HepG2 (cell line): ENCODE measurements around the gene ZNF584. TPM values are rescaled to one million over a fixed set of nuclear protein-coding genes. Genes with fewer than 3 reads are reported as not detected.

Experiments used
- CAMTA2 ChIP-seq: sonication (generic); formaldehyde crosslinking; IDR thresholded peaks from 2 replicates; pipeline ENCODE4 v1.4.0; 2020; ENCODE audit warnings: mild to moderate bottlenecking, missing genetic modification reagents, borderline replicate concordance
- FOXA3 ChIP-seq: IDR thresholded peaks from 2 replicates; pipeline ENCODE4 v1.6.1; 2016; ENCODE audit warnings: missing genetic modification reagents, missing compliant biosample characterization
- KMT2B ChIP-seq: IDR thresholded peaks from 2 replicates; pipeline ENCODE4 v1.6.1; 2016; ENCODE audit warnings: missing genetic modification reagents, missing compliant biosample characterization
- MYNN ChIP-seq: sonication (generic); formaldehyde crosslinking; IDR thresholded peaks from 2 replicates; pipeline ENCODE4 v1.4.0; 2020; ENCODE audit warnings: mild to moderate bottlenecking, low read depth, missing genetic modification reagents
- MZF1 ChIP-seq: sonication (generic); formaldehyde crosslinking; IDR thresholded peaks from 2 replicates; pipeline ENCODE4 v1.8.1; 2023; ENCODE audit warnings: mild to moderate bottlenecking, missing genetic modification reagents, borderline replicate concordance
- SNAPC5 ChIP-seq: sonication (generic); formaldehyde crosslinking; IDR thresholded peaks from 2 replicates; pipeline ENCODE4 v1.8.1; 2023; ENCODE audit warnings: mild to moderate bottlenecking, missing genetic modification reagents, borderline replicate concordance
- SRSF9 ChIP-seq: fragments of 200-400 bp; formaldehyde crosslinking; IDR thresholded peaks from 2 replicates; pipeline ENCODE4 v1.6.1; 2018; ENCODE audit warnings: borderline replicate concordance, mild to moderate bottlenecking, low read depth, low read length; ENCODE audit not compliant: insufficient read depth, poor library complexity, severe bottlenecking
- THAP7 ChIP-seq: sonication (generic); formaldehyde crosslinking; IDR thresholded peaks from 2 replicates; pipeline ENCODE4 v1.8.1; 2023; ENCODE audit warnings: mild to moderate bottlenecking, missing genetic modification reagents
- ZBTB21 ChIP-seq: sonication (generic); formaldehyde crosslinking; IDR thresholded peaks from 2 replicates; pipeline ENCODE4 v1.4.0; 2020; ENCODE audit warnings: missing genetic modification reagents
- ZBTB7B ChIP-seq: sonication (generic); formaldehyde crosslinking; IDR thresholded peaks from 2 replicates; pipeline ENCODE4 v1.4.0; 2020; ENCODE audit warnings: missing genetic modification reagents
- ZNF460 ChIP-seq: sonication (generic); formaldehyde crosslinking; IDR thresholded peaks from 2 replicates; pipeline ENCODE4 v1.5.1; 2020; ENCODE audit warnings: missing genetic modification reagents, mild to moderate bottlenecking, borderline replicate concordance
- ZNF484 ChIP-seq: sonication (generic); formaldehyde crosslinking; IDR thresholded peaks from 2 replicates; pipeline ENCODE4 v1.5.1; 2020; ENCODE audit warnings: mild to moderate bottlenecking, low read depth, missing genetic modification reagents, borderline replicate concordance
- ZNF564 ChIP-seq: sonication (generic); formaldehyde crosslinking; IDR thresholded peaks from 2 replicates; pipeline ENCODE4 v1.8.1; 2023; ENCODE audit warnings: mild to moderate bottlenecking, missing genetic modification reagents
- polyA plus RNA-seq, 8 experiments: library from polyadenylated mRNA; depleted of rRNA in 3 of 8; stranded (reverse) in 7 of 8; unstranded in 1 of 8; fragments of >200 nt; fragmentation: Illumina TruSeq in 4 of 8; extraction: Trizol in 4 of 8; gene quantifications; 2 replicates each; pipeline versions ENCODE4 v1.2.1 to v1.2.3, GENCODE V29; 2011 to 2016; ENCODE audit warnings: low read depth in 4 of 8, missing spikeins in 1 of 8, mixed read lengths in 1 of 8; ENCODE audit not compliant: insufficient read depth in 1 of 8
- total RNA-seq, 5 experiments: library from RNA; depleted of rRNA; stranded (reverse); fragments of >200 nt; fragmentation: Illumina TruSeq; extraction: Trizol; gene quantifications; 2 replicates each; pipeline ENCODE4 v1.2.3, GENCODE V29; 2016; ENCODE audit warnings: low read depth in 1 of 5
- TF ChIP-seq, protein P1 (sequence below): sonication (generic); formaldehyde crosslinking; IDR thresholded peaks from 2 replicates; pipeline ENCODE4 v1.4.0; 2020; ENCODE audit warnings: missing genetic modification reagents
- TF ChIP-seq, protein P2 (sequence below): sonication (generic); formaldehyde crosslinking; IDR thresholded peaks from 2 replicates; pipeline ENCODE4 v1.5.0; 2020; ENCODE audit warnings: missing genetic modification reagents, mild to moderate bottlenecking, borderline replicate concordance
- TF ChIP-seq, protein P3 (sequence below): sonication (generic); formaldehyde crosslinking; IDR thresholded peaks from 2 replicates; pipeline ENCODE4 v1.9.0; 2021; ENCODE audit warnings: mild to moderate bottlenecking, missing genetic modification reagents
- TF ChIP-seq, protein P4 (sequence below): sonication (generic); formaldehyde crosslinking; conservative IDR thresholded peaks from 2 replicates; pipeline ENCODE4 v1.8.0; 2022; ENCODE audit warnings: low read depth, missing genetic modification reagents

Gene ZNF584
- total and polyA plus RNA-seq, 2 of the 13 experiments (the other 11 are each of a cell fraction or from before 2014, with no cell fraction given) = 2.4 to 7.0 TPM

- TF ChIP-seq MZF1 (CRISPR knock-in tag) (no peak), MYNN (CRISPR knock-in tag) (peak; percentile 87), CAMTA2 (CRISPR knock-in tag) (no peak; the same call in 1 of the 2 replicates), ZNF484 (CRISPR knock-in tag) (no peak), ZBTB7B (CRISPR knock-in tag) (peak; percentile 89), ZBTB21 (CRISPR knock-in tag) (no peak), SNAPC5 (CRISPR knock-in tag) (no peak), KMT2B (CRISPR knock-in tag) (peak; percentile 91), THAP7 (CRISPR knock-in tag) (0 out of 2 replicates have a peak, but pooled peaks have one; percentile 25), SRSF9 (no peak), ZNF460 (CRISPR knock-in tag) (no peak; the same call in 1 of the 2 replicates), ZNF564 (CRISPR knock-in tag) (peak; percentile 80; the same call in 1 of the 2 replicates), FOXA3 (no peak; the same call in none of the 2 replicates)
- TF ChIP-seq, protein P1, sequence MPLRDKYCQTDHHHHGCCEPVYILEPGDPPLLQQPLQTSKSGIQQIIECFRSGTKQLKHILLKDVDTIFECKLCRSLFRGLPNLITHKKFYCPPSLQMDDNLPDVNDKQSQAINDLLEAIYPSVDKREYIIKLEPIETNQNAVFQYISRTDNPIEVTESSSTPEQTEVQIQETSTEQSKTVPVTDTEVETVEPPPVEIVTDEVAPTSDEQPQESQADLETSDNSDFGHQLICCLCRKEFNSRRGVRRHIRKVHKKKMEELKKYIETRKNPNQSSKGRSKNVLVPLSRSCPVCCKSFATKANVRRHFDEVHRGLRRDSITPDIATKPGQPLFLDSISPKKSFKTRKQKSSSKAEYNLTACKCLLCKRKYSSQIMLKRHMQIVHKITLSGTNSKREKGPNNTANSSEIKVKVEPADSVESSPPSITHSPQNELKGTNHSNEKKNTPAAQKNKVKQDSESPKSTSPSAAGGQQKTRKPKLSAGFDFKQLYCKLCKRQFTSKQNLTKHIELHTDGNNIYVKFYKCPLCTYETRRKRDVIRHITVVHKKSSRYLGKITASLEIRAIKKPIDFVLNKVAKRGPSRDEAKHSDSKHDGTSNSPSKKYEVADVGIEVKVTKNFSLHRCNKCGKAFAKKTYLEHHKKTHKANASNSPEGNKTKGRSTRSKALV (CRISPR knock-in tag) = peak; percentile 84
- TF ChIP-seq, protein P2, sequence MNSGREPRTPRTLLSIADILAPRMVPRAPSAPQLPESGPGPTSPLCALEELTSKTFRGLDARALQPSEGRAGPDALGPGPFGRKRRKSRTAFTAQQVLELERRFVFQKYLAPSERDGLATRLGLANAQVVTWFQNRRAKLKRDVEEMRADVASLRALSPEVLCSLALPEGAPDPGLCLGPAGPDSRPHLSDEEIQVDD = no peak
- TF ChIP-seq, protein P3, sequence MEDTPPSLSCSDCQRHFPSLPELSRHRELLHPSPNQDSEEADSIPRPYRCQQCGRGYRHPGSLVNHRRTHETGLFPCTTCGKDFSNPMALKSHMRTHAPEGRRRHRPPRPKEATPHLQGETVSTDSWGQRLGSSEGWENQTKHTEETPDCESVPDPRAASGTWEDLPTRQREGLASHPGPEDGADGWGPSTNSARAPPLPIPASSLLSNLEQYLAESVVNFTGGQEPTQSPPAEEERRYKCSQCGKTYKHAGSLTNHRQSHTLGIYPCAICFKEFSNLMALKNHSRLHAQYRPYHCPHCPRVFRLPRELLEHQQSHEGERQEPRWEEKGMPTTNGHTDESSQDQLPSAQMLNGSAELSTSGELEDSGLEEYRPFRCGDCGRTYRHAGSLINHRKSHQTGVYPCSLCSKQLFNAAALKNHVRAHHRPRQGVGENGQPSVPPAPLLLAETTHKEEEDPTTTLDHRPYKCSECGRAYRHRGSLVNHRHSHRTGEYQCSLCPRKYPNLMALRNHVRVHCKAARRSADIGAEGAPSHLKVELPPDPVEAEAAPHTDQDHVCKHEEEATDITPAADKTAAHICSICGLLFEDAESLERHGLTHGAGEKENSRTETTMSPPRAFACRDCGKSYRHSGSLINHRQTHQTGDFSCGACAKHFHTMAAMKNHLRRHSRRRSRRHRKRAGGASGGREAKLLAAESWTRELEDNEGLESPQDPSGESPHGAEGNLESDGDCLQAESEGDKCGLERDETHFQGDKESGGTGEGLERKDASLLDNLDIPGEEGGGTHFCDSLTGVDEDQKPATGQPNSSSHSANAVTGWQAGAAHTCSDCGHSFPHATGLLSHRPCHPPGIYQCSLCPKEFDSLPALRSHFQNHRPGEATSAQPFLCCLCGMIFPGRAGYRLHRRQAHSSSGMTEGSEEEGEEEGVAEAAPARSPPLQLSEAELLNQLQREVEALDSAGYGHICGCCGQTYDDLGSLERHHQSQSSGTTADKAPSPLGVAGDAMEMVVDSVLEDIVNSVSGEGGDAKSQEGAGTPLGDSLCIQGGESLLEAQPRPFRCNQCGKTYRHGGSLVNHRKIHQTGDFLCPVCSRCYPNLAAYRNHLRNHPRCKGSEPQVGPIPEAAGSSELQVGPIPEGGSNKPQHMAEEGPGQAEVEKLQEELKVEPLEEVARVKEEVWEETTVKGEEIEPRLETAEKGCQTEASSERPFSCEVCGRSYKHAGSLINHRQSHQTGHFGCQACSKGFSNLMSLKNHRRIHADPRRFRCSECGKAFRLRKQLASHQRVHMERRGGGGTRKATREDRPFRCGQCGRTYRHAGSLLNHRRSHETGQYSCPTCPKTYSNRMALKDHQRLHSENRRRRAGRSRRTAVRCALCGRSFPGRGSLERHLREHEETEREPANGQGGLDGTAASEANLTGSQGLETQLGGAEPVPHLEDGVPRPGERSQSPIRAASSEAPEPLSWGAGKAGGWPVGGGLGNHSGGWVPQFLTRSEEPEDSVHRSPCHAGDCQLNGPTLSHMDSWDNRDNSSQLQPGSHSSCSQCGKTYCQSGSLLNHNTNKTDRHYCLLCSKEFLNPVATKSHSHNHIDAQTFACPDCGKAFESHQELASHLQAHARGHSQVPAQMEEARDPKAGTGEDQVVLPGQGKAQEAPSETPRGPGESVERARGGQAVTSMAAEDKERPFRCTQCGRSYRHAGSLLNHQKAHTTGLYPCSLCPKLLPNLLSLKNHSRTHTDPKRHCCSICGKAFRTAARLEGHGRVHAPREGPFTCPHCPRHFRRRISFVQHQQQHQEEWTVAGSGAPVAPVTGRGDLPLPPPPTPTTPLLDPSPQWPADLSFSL (CRISPR knock-in tag) = no peak
- TF ChIP-seq, protein P4, sequence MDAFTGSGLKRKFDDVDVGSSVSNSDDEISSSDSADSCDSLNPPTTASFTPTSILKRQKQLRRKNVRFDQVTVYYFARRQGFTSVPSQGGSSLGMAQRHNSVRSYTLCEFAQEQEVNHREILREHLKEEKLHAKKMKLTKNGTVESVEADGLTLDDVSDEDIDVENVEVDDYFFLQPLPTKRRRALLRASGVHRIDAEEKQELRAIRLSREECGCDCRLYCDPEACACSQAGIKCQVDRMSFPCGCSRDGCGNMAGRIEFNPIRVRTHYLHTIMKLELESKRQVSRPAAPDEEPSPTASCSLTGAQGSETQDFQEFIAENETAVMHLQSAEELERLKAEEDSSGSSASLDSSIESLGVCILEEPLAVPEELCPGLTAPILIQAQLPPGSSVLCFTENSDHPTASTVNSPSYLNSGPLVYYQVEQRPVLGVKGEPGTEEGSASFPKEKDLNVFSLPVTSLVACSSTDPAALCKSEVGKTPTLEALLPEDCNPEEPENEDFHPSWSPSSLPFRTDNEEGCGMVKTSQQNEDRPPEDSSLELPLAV (CRISPR knock-in tag) = no peak
Observed at GRCh38 chr19:58362272-58362994, 46.0 kb upstream of the ZNF584 start, which contains the start of gene ZNF497 (continued).
